ENCODE results near the gene ZNF808. TPM values are rescaled to one million over a fixed set of nuclear protein-coding genes. Genes with fewer than 3 reads are reported as not detected.
"Not testable (repeated sequence)": the region's sequence is repeated elsewhere in the genome, so short reads cannot be mapped to it uniquely, and the experiment has no call there.

ZNF808 gene
- total RNA-seq, 3 donors from 2014 or later (not counting 1 experiment from before 2014, with no cell fraction given), result 43.8 to 69.1 (median 49.5) TPM

- Mint-ChIP-seq H3K4me3 (no peak overlapping the region), H3K27me3 (ENCODE audit: low read depth in 2 of 2) (peaks cover 0 to 6% of the 10 kb centered on the region in 2 donors), H3K36me3 (peaks cover 29% of the 10 kb centered on the region), H3K27ac (no peak overlapping the region), H3K4me1 (peaks cover 0 to 13% of the 10 kb centered on the region in 2 donors), H3K9me3 (peaks cover 13 to 18% of the 10 kb centered on the region in 2 donors)
- ATAC-seq (no peak), DNase-seq (no peak)
- peaks cover 38% of the 10 kb centered on the region for H3K9me3 ChIP-seq (ENCODE audit: control insufficient read depth, insufficient read depth, low read length)
- intact Hi-C loops (cut with micrococcal nuclease), result no loop called here
- no peak overlapping the region for H3K27ac ChIP-seq (ENCODE audit: low read length)
- no peak overlapping the region for H3K4me3 ChIP-seq (ENCODE audit: low read length)
- WGBS (ENCODE audit: insufficient coverage), result 91% methylated on average over 5 of the region's 5 CpGs
- TF ChIP-seq, protein P1, sequence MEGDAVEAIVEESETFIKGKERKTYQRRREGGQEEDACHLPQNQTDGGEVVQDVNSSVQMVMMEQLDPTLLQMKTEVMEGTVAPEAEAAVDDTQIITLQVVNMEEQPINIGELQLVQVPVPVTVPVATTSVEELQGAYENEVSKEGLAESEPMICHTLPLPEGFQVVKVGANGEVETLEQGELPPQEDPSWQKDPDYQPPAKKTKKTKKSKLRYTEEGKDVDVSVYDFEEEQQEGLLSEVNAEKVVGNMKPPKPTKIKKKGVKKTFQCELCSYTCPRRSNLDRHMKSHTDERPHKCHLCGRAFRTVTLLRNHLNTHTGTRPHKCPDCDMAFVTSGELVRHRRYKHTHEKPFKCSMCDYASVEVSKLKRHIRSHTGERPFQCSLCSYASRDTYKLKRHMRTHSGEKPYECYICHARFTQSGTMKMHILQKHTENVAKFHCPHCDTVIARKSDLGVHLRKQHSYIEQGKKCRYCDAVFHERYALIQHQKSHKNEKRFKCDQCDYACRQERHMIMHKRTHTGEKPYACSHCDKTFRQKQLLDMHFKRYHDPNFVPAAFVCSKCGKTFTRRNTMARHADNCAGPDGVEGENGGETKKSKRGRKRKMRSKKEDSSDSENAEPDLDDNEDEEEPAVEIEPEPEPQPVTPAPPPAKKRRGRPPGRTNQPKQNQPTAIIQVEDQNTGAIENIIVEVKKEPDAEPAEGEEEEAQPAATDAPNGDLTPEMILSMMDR (IDR thresholded peaks at IDR 0.05), result no peak
- H3K4me1 ChIP-seq (ENCODE audit: control insufficient read depth, insufficient read depth, low read length), result peaks cover 9% of the 10 kb centered on the region
- no peaks in the 10 kb centered on the region for H3K36me3 ChIP-seq (ENCODE audit: control insufficient read depth, insufficient read depth, low read length)
- no peaks in the 10 kb centered on the region for H3K27me3 ChIP-seq (ENCODE audit: control insufficient read depth, insufficient read depth, low read length)
These were observed 11.3 kb upstream of the ZNF808 start for GRCh38 chr19:52516191-52516590.

GRCh38 chr19:52518646-52519045 lies 8.8 kb upstream of the ZNF808 start:
- Mint-ChIP-seq H3K27ac (no peak overlapping the region), H3K4me3 (no peak overlapping the region), H3K9me3 (peaks cover 5 to 6% of the 10 kb centered on the region in 2 donors), H3K36me3 (peaks cover 16% of the 10 kb centered on the region), H3K4me1 (peaks cover 0 to 13% of the 10 kb centered on the region in 2 donors), H3K27me3 (ENCODE audit: low read depth in 2 of 2) (peaks cover 0 to 6% of the 10 kb centered on the region in 2 donors)
- intact Hi-C loops (cut with micrococcal nuclease), result no loop called here
- H3K4me3 ChIP-seq (ENCODE audit: low read length), result no peak overlapping the region
- H3K27ac ChIP-seq (ENCODE audit: low read length), result no peak overlapping the region
- peaks cover 27% of the 10 kb centered on the region for H3K9me3 ChIP-seq (ENCODE audit: control insufficient read depth, insufficient read depth, low read length)
- no peaks in the 10 kb centered on the region for H3K27me3 ChIP-seq (ENCODE audit: control insufficient read depth, insufficient read depth, low read length)
- TF ChIP-seq, protein P1 (IDR thresholded peaks at IDR 0.05), result no peak
- ATAC-seq (peak in 1 of 3 donors; percentile 34), DNase-seq (no peak)
- no peaks in the 10 kb centered on the region for H3K36me3 ChIP-seq (ENCODE audit: control insufficient read depth, insufficient read depth, low read length)
- WGBS (ENCODE audit: insufficient coverage), result 8% methylated on average over 2 of the region's 2 CpGs
- peaks cover 9% of the 10 kb centered on the region for H3K4me1 ChIP-seq (ENCODE audit: control insufficient read depth, insufficient read depth, low read length)

DNA sequence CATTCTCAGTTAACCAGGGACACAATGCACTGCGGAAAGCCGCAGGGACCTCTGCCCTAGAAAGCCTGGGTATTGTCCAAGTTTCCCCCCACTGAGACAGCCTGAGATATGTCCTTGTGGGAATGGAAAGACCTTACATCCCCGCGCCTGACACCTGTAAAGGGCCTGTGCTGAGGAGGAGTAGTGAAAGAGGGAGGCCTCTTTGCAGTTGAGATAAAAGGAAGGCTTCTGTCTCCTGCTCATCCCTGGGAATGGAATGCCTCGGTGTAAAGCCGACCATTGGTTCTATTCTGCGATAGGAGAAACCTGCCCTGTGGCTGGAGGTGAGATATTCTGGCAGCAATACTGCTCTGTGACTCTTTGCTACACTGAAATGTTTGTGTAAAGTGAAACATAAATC lies 8.3 kb upstream of the ZNF808 start:
- H3K27me3 Mint-ChIP-seq (ENCODE audit: low read depth in 2 of 2); DNase-seq; H3K4me1 ChIP-seq (ENCODE audit: control insufficient read depth, insufficient read depth, low read length); H3K9me3 Mint-ChIP-seq; H3K36me3 ChIP-seq (ENCODE audit: control insufficient read depth, insufficient read depth, low read length); H3K27ac Mint-ChIP-seq; H3K4me3 ChIP-seq (ENCODE audit: low read length); H3K27ac ChIP-seq (ENCODE audit: low read length); intact Hi-C loops (cut with micrococcal nuclease); H3K4me3 Mint-ChIP-seq; H3K27me3 ChIP-seq (ENCODE audit: control insufficient read depth, insufficient read depth, low read length); ATAC-seq: not testable (repeated sequence)
- 65% methylated on average over 5 of the region's 7 CpGs for WGBS (ENCODE audit: insufficient coverage)
- H3K4me1 Mint-ChIP-seq, result peaks cover 0 to 13% of the 10 kb centered on the region in 2 donors
- peaks cover 25% of the 10 kb centered on the region for H3K9me3 ChIP-seq (ENCODE audit: control insufficient read depth, insufficient read depth, low read length)
- H3K36me3 Mint-ChIP-seq, result peaks cover 13% of the 10 kb centered on the region

- Histone ChIP-seq H3K27me3 (ENCODE audit: control insufficient read depth, insufficient read depth, low read length) (no peaks in the 10 kb centered on the region), H3K4me1 (ENCODE audit: control insufficient read depth, insufficient read depth, low read length) (peaks cover 9% of the 10 kb centered on the region), H3K27ac (ENCODE audit: low read length) (no peak overlapping the region), H3K36me3 (ENCODE audit: control insufficient read depth, insufficient read depth, low read length) (no peaks in the 10 kb centered on the region), H3K4me3 (ENCODE audit: low read length) (no peak overlapping the region), H3K9me3 (ENCODE audit: control insufficient read depth, insufficient read depth, low read length) (peaks cover 17% of the 10 kb centered on the region)
- 63% methylated on average over 3 of the region's 4 CpGs for WGBS (ENCODE audit: insufficient coverage)
- ATAC-seq, result no peak
- H3K9me3 Mint-ChIP-seq, result peaks cover 0 to 2% of the 10 kb centered on the region in 2 donors
- intact Hi-C loops (cut with micrococcal nuclease), result no loop called here
- H3K4me1 Mint-ChIP-seq, result peaks cover 0 to 13% of the 10 kb centered on the region in 2 donors
- TF ChIP-seq, protein P1 (IDR thresholded peaks at IDR 0.05), result no peak
- peaks cover 4% of the 10 kb centered on the region for H3K36me3 Mint-ChIP-seq
- H3K4me3 Mint-ChIP-seq, result no peak overlapping the region
- DNase-seq, result no peak
- H3K27me3 Mint-ChIP-seq (ENCODE audit: low read depth in 2 of 2), result peaks cover 0 to 6% of the 10 kb centered on the region in 2 donors
- no peak overlapping the region for H3K27ac Mint-ChIP-seq
These were observed 7.5 kb upstream of the ZNF808 start for GRCh38 chr19:52520013-52520412.
